HepG2 (cell line): Measurements from ENCODE around the gene ESYT1. TPM values are rescaled to one million over a fixed set of nuclear protein-coding genes. Genes with fewer than 3 reads are reported as not detected.

Experiments used
- ARID5B ChIP-seq: IDR thresholded peaks from 2 replicates; pipeline ENCODE4 v1.4.0; 2020; ENCODE audit warnings: mild to moderate bottlenecking, missing genetic modification reagents
- BATF2 ChIP-seq: sonication (generic); formaldehyde crosslinking; IDR thresholded peaks from 2 replicates; pipeline ENCODE4 v1.8.0; 2022; ENCODE audit warnings: mild to moderate bottlenecking, missing genetic modification reagents, moderate library complexity
- CERS6 ChIP-seq: sonication (generic); formaldehyde crosslinking; IDR thresholded peaks from 2 replicates; pipeline ENCODE4 v1.5.0; 2020; ENCODE audit warnings: missing genetic modification reagents
- CREM ChIP-seq, 2 experiments: sonication (generic) in 1 of 2; formaldehyde crosslinking in 1 of 2; IDR thresholded peaks; 2 replicates each; pipeline versions ENCODE4 v1.4.0 to v1.6.1; 2016 to 2020; ENCODE audit warnings: antibody characterized with exemption in 1 of 2, mild to moderate bottlenecking in 1 of 2, missing genetic modification reagents in 1 of 2
- DBP ChIP-seq: sonication (generic); formaldehyde crosslinking; IDR thresholded peaks from 2 replicates; pipeline ENCODE4 v1.4.0; 2020; ENCODE audit warnings: missing genetic modification reagents; ENCODE audit errors: not compliant biosample characterization
- FOXM1 ChIP-seq: sonication (generic); formaldehyde crosslinking; IDR thresholded peaks from 2 replicates; pipeline ENCODE4 v1.5.0; 2020; ENCODE audit warnings: missing genetic modification reagents
- HNRNPUL1 ChIP-seq: fragments of 200-400 bp; formaldehyde crosslinking; IDR thresholded peaks from 2 replicates; pipeline ENCODE4 v1.6.1; 2017; ENCODE audit warnings: low read depth, mild to moderate bottlenecking, low read length, moderate library complexity
- PAXIP1 ChIP-seq: sonication (generic); formaldehyde crosslinking; conservative IDR thresholded peaks from 2 replicates; pipeline ENCODE4 v1.4.0; 2020; ENCODE audit warnings: mild to moderate bottlenecking, missing genetic modification reagents, moderate library complexity
- POLR2A ChIP-seq, 2 experiments: IDR thresholded peaks; 2 replicates each; pipeline ENCODE4 v1.6.1; 2011; ENCODE audit warnings: low read depth in 2 of 2, low read length in 2 of 2, mild to moderate bottlenecking in 1 of 2, moderate library complexity in 1 of 2; ENCODE audit not compliant: insufficient read depth in 1 of 2
- SMARCE1 ChIP-seq: fragments of 450-650 bp; IDR thresholded peaks from 2 replicates; pipeline ENCODE4 v1.6.1; 2017; ENCODE audit warnings: borderline replicate concordance
- SOX6 ChIP-seq, 2 experiments: fragments of 450-650 bp in 1 of 2; sonication (generic) in 1 of 2; formaldehyde crosslinking in 1 of 2; IDR thresholded peaks; 2 replicates each; pipeline versions ENCODE4 v1.4.0 to v1.6.1; 2017 to 2020; ENCODE audit warnings: antibody characterized with exemption in 1 of 2, mild to moderate bottlenecking in 1 of 2, missing genetic modification reagents in 1 of 2
- TBX3 ChIP-seq: fragments of 450-650 bp; IDR thresholded peaks from 2 replicates; pipeline ENCODE4 v1.6.1; 2017; ENCODE audit warnings: antibody characterized with exemption, mild to moderate bottlenecking, inconsistent platforms, borderline replicate concordance
- TERF1 ChIP-seq: sonication (generic); formaldehyde crosslinking; IDR thresholded peaks from 2 replicates; pipeline ENCODE4 v1.8.0; 2022; ENCODE audit warnings: mild to moderate bottlenecking, missing genetic modification reagents, moderate library complexity
- THYN1 ChIP-seq: sonication (generic); formaldehyde crosslinking; IDR thresholded peaks from 2 replicates; pipeline ENCODE4 v1.8.1; 2023; ENCODE audit warnings: low read depth, mild to moderate bottlenecking, moderate library complexity, missing genetic modification reagents, borderline replicate concordance
- ZC3H4 ChIP-seq: sonication (generic); formaldehyde crosslinking; IDR thresholded peaks from 2 replicates; pipeline ENCODE4 v1.4.0; 2020; ENCODE audit warnings: missing genetic modification reagents, borderline replicate concordance
- ZNF543 ChIP-seq: sonication (generic); formaldehyde crosslinking; IDR thresholded peaks from 2 replicates; pipeline ENCODE4 v1.4.0; 2020; ENCODE audit warnings: mild to moderate bottlenecking, missing genetic modification reagents
- polyA plus RNA-seq, 8 experiments: library from polyadenylated mRNA; depleted of rRNA in 3 of 8; stranded (reverse) in 7 of 8; unstranded in 1 of 8; fragments of >200 nt; fragmentation: Illumina TruSeq in 4 of 8; extraction: Trizol in 4 of 8; gene quantifications; 2 replicates each; pipeline versions ENCODE4 v1.2.1 to v1.2.3, GENCODE V29; 2011 to 2016; ENCODE audit warnings: low read depth in 4 of 8, missing spikeins in 1 of 8, mixed read lengths in 1 of 8; ENCODE audit not compliant: insufficient read depth in 1 of 8
- total RNA-seq, 5 experiments: library from RNA; depleted of rRNA; stranded (reverse); fragments of >200 nt; fragmentation: Illumina TruSeq; extraction: Trizol; gene quantifications; 2 replicates each; pipeline ENCODE4 v1.2.3, GENCODE V29; 2016; ENCODE audit warnings: low read depth in 1 of 5

The ESYT1 gene
- total and polyA plus RNA-seq, 2 of the 13 experiments (the other 11 are each of a cell fraction or from before 2014, with no cell fraction given), result 66.9 to 71.0 TPM

- no peak for TF ChIP-seq TBX3
- no peak for TF ChIP-seq SOX6 (IDR thresholded peaks at IDR 0.05)
- peak; percentile 33; the same call in 1 of the 2 replicates for TF ChIP-seq SOX6 (CRISPR knock-in tag; IDR thresholded peaks at IDR 0.05)
- no peak for TF ChIP-seq SMARCE1
- peak in 1 of 2 experiments; percentile 82 for TF ChIP-seq POLR2A (IDR thresholded peaks at IDR 0.05; ENCODE audit: insufficient read depth in 1 of 2, low read depth in 2 of 2, low read length in 2 of 2)
- no peak for TF ChIP-seq CERS6 (CRISPR knock-in tag)
- peak; percentile 57 for TF ChIP-seq PAXIP1 (CRISPR knock-in tag)
- no peak for TF ChIP-seq CREM (IDR thresholded peaks at IDR 0.05)
- no peak for TF ChIP-seq CREM (CRISPR knock-in tag; IDR thresholded peaks at IDR 0.05)
- no peak for TF ChIP-seq TERF1
- TF ChIP-seq ZC3H4 (CRISPR knock-in tag), result no peak
- TF ChIP-seq FOXM1, result no peak
- TF ChIP-seq BATF2 (CRISPR knock-in tag), result peak; percentile 51; the same call in 1 of the 2 replicates
- TF ChIP-seq THYN1 (CRISPR knock-in tag), result 0 out of 2 replicates have a peak, but pooled peaks have one; percentile 64
- peak; percentile 63; the same call in 1 of the 2 replicates for TF ChIP-seq ARID5B (CRISPR knock-in tag)
- TF ChIP-seq ZNF543 (CRISPR knock-in tag), result no peak
- no peak for TF ChIP-seq DBP (CRISPR knock-in tag)
- no peak for TF ChIP-seq HNRNPUL1
Observed at GRCh38 chr12:56079723-56080555, 48.1 kb upstream of the ESYT1 start, which contains the start of gene ERBB3 (continued).
